Osteocyte (in vitro differentiated cells): ENCODE results near the gene ARID3A. TPM values are rescaled to one million over a fixed set of nuclear protein-coding genes. Genes with fewer than 3 reads are reported as not detected.

Experiments used
- DNase-seq: peaks from one replicate; pipeline ENCODE4 v3.0.0; 2021; ENCODE audit warnings: mixed read lengths; ENCODE audit not compliant: unreplicated experiment; ENCODE audit errors: extremely low spot score
- H3K27ac Mint-ChIP-seq: one replicate; pipeline ENCODE4 v1.8.0; 2021; ENCODE audit warnings: mild to moderate bottlenecking, mixed read lengths; ENCODE audit not compliant: unreplicated experiment
- H3K27me3 Mint-ChIP-seq: one replicate; pipeline ENCODE4 v1.8.0; 2021; ENCODE audit warnings: mixed read lengths; ENCODE audit not compliant: unreplicated experiment
- H3K36me3 Mint-ChIP-seq: one replicate; pipeline ENCODE4 v1.8.0; 2021; ENCODE audit warnings: mixed read lengths; ENCODE audit not compliant: unreplicated experiment
- H3K4me1 Mint-ChIP-seq: one replicate; pipeline ENCODE4 v1.8.0; 2021; ENCODE audit warnings: mixed read lengths; ENCODE audit not compliant: unreplicated experiment
- H3K4me3 Mint-ChIP-seq: one replicate; pipeline ENCODE4 v1.8.0; 2021; ENCODE audit warnings: mild to moderate bottlenecking, moderate library complexity, mixed read lengths; ENCODE audit not compliant: unreplicated experiment
- H3K9me3 Mint-ChIP-seq: one replicate; pipeline ENCODE4 v1.8.0; 2021; ENCODE audit warnings: mixed read lengths; ENCODE audit not compliant: unreplicated experiment
- CTCF ChIP-seq: fragments of 200-600 bp; sonication (generic); IDR thresholded peaks from 2 replicates; pipeline ENCODE4 v1.5.0; 2021; ENCODE audit warnings: antibody characterized with exemption, mild to moderate bottlenecking, moderate library complexity
- total RNA-seq: library from RNA; stranded (reverse); gene quantifications from 2 replicates; pipeline ENCODE4 v1.2.1, GENCODE V29; 2021

Gene ARID3A
- total RNA-seq, 1 donor from 2014 or later = 16.8 TPM

GRCh38 chr19:931860-932647, 6.2 kb downstream of the ARID3A start:
- no peak for DNase-seq
- TF ChIP-seq CTCF = no peak
- H3K36me3 Mint-ChIP-seq = peaks cover 7% of the 10 kb centered on the region
- peak overlapping the region; percentile 10 for H3K4me3 Mint-ChIP-seq
- H3K27ac Mint-ChIP-seq = no peak overlapping the region
- peaks cover 43% of the 10 kb centered on the region for H3K4me1 Mint-ChIP-seq
- H3K9me3 Mint-ChIP-seq = no peaks in the 10 kb centered on the region
- no peaks in the 10 kb centered on the region for H3K27me3 Mint-ChIP-seq

- H3K9me3 Mint-ChIP-seq = no peaks in the 10 kb centered on the region
- peak overlapping the region; percentile 50 for H3K4me3 Mint-ChIP-seq
- H3K27ac Mint-ChIP-seq = peak overlapping the region; percentile 88
- DNase-seq = peak; percentile 98
- peaks cover 43% of the 10 kb centered on the region for H3K4me1 Mint-ChIP-seq
- H3K36me3 Mint-ChIP-seq = peaks cover 10% of the 10 kb centered on the region
- TF ChIP-seq CTCF = no peak
- H3K27me3 Mint-ChIP-seq = no peaks in the 10 kb centered on the region
Observed at GRCh38 chr19:932648-933552, 7.1 kb downstream of the ARID3A start.

GRCh38 chr19:933553-933882, 7.7 kb downstream of the ARID3A start:
- Mint-ChIP-seq H3K27ac (peak overlapping the region; percentile 65), H3K4me1 (peaks cover 43% of the 10 kb centered on the region), H3K9me3 (no peaks in the 10 kb centered on the region), H3K4me3 (no peak overlapping the region), H3K27me3 (no peaks in the 10 kb centered on the region), H3K36me3 (peaks cover 12% of the 10 kb centered on the region)
- no peak for TF ChIP-seq CTCF
- DNase-seq = no peak

- H3K27ac Mint-ChIP-seq = peak overlapping the region; percentile 41
Observed at GRCh38 chr19:934197-934840, 8.5 kb downstream of the ARID3A start.

More at GRCh38 chr19:934197-934840, 8.5 kb downstream of the ARID3A start:
- peaks cover 43% of the 10 kb centered on the region for H3K4me1 Mint-ChIP-seq
- H3K27me3 Mint-ChIP-seq = no peaks in the 10 kb centered on the region
- H3K36me3 Mint-ChIP-seq = peaks cover 12% of the 10 kb centered on the region
- no peaks in the 10 kb centered on the region for H3K9me3 Mint-ChIP-seq
- TF ChIP-seq CTCF = no peak
- H3K4me3 Mint-ChIP-seq = no peak overlapping the region
- DNase-seq = no peak
